ENCODE results near the gene GNAI2.

GNAI2 gene

GRCh38 chr3:50245251-50245745 lies 9.3 kb downstream of the GNAI2 start:
- TF ChIP-seq USF1 (IDR thresholded peaks at IDR 0.05) (no peak), ZBTB7A (IDR thresholded peaks at IDR 0.05; ENCODE audit: low read depth) (no peak), TCF12 (IDR thresholded peaks at IDR 0.05; ENCODE audit: low read depth) (no peak), MAX (IDR thresholded peaks at IDR 0.05) (no peak), NFIC (IDR thresholded peaks at IDR 0.05) (no peak), CREB1 (IDR thresholded peaks at IDR 0.05; ENCODE audit: low read depth) (no peak), REST (IDR thresholded peaks at IDR 0.05; ENCODE audit: low read depth) (no peak), RAD21 (IDR thresholded peaks at IDR 0.05; ENCODE audit: low read depth) (no peak), FOXM1 (IDR thresholded peaks at IDR 0.05; ENCODE audit: borderline replicate concordance, low read depth) (no peak), EP300 (IDR thresholded peaks at IDR 0.05; ENCODE audit: borderline replicate concordance) (no peak), TAF1 (IDR thresholded peaks at IDR 0.05; ENCODE audit: low read depth) (no peak), CEBPB (IDR thresholded peaks at IDR 0.05) (no peak), EGR1 (IDR thresholded peaks at IDR 0.05) (no peak), TEAD4 (IDR thresholded peaks at IDR 0.05) (no peak), YY1 (IDR thresholded peaks at IDR 0.05; ENCODE audit: low read depth) (no peak)

- 0 out of 2 replicates have a peak, but pooled peaks have one; percentile 10 for TF ChIP-seq EP300 (IDR thresholded peaks at IDR 0.05; ENCODE audit: borderline replicate concordance)
- TF ChIP-seq REST (IDR thresholded peaks at IDR 0.05; ENCODE audit: low read depth), result no peak
- peak; percentile 56; the same call in 1 of the 2 replicates for TF ChIP-seq YY1 (IDR thresholded peaks at IDR 0.05; ENCODE audit: low read depth)
- peak; percentile 46 for TF ChIP-seq TCF12 (IDR thresholded peaks at IDR 0.05; ENCODE audit: low read depth)
- peak; percentile 87 for TF ChIP-seq RAD21 (IDR thresholded peaks at IDR 0.05; ENCODE audit: low read depth)
- TF ChIP-seq FOXM1 (IDR thresholded peaks at IDR 0.05; ENCODE audit: borderline replicate concordance, low read depth), result no peak
- TF ChIP-seq TEAD4 (IDR thresholded peaks at IDR 0.05), result no peak
- TF ChIP-seq MAX (IDR thresholded peaks at IDR 0.05), result peak; percentile 25
- TF ChIP-seq TAF1 (IDR thresholded peaks at IDR 0.05; ENCODE audit: low read depth), result no peak
These were observed 10.0 kb downstream of the GNAI2 start for GRCh38 chr3:50245831-50246516.

DNA sequence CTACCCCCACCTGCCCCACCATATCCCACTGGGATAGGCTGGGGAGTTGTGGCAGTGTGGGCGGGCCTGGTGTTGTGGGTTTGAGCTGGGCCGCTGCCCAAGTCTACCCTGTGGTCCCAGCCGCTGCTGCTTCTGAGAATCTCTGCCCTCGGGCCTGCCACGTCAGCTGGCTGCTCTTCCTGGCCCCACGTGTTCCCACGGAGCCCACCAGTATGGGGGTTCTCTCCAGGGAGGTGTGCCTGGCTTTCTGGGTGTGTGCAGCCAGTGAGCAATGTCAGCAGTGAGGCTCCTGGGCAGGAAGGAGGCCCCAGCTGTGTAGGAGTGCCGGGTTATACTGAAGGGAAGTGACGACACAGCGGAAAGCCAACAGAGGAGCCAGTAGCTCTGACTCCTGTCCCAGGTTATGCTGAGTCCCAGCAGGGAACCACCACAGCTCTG lies 10.5 kb downstream of the GNAI2 start:
- TF ChIP-seq EP300 (IDR thresholded peaks at IDR 0.05; ENCODE audit: borderline replicate concordance), result no peak
- TF ChIP-seq CREB1 (IDR thresholded peaks at IDR 0.05; ENCODE audit: low read depth), result no peak
- TF ChIP-seq USF1 (IDR thresholded peaks at IDR 0.05), result no peak
- TF ChIP-seq FOXM1 (IDR thresholded peaks at IDR 0.05; ENCODE audit: borderline replicate concordance, low read depth), result no peak
- TF ChIP-seq REST (IDR thresholded peaks at IDR 0.05; ENCODE audit: low read depth), result no peak

DNA sequence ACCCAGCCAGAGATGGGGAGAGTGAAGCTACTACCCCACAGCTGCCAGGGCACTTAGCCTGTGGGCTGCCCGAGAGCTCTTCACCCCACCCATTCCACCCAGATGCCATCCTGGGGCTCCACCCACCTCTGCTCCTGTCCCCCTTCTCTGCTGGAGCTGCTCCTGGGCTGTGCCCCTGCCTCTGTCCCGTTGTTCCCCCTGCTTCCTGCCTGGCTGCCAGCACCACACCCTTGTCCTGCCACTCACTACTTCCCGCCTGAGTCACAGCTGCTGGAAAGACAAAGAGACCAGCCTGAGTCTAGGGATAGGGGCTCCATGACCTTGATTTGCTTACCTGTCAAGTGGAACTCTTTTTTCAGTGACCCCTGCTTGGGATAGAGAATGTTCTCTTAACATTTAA lies 12.4 kb downstream of the GNAI2 start:
- TF ChIP-seq EP300 (IDR thresholded peaks at IDR 0.05; ENCODE audit: borderline replicate concordance) (no peak), FOXM1 (IDR thresholded peaks at IDR 0.05; ENCODE audit: borderline replicate concordance, low read depth) (no peak), TCF12 (IDR thresholded peaks at IDR 0.05; ENCODE audit: low read depth) (no peak), TEAD4 (IDR thresholded peaks at IDR 0.05) (no peak)
